GM23338 (cell line): ENCODE measurements around the gene CTF1. TPM values are rescaled to one million over a fixed set of nuclear protein-coding genes. Genes with fewer than 3 reads are reported as not detected.
A peak's percentile ranks its signal among the peaks of the same experiment; 100 is the strongest.

Experiments
- ATAC-seq: fragments of 200-7000 bp; cut with Tn5 transposase; 3 replicates; pipeline ENCODE4 v1.9.1; 2020
- DNase-seq: peaks from one replicate; pipeline ENCODE4 v3.0.0-alpha.2; 2015; ENCODE audit warnings: low spot score
- H2AFZ ChIP-seq: fragments of 200-600 bp; sonication (generic); 2 replicates; pipeline ENCODE4 v1.8.0; 2016; ENCODE audit warnings: antibody characterized with exemption, mild to moderate bottlenecking, moderate library complexity
- H3F3A ChIP-seq: fragments of 200-600 bp; sonication (generic); replicated peaks from 2 replicates; pipeline ENCODE4 v1.8.0; 2017; ENCODE audit warnings: antibody characterized with exemption, mixed run types, low read depth
- H3K27ac ChIP-seq: fragments of 200-600 bp; sonication (generic); 2 replicates; pipeline ENCODE4 v1.6.1; 2016; ENCODE audit warnings: low read depth
- H3K27me3 ChIP-seq: fragments of 200-600 bp; sonication (generic); 2 replicates; pipeline ENCODE4 v1.8.0; 2016; ENCODE audit warnings: mild to moderate bottlenecking, mixed run types, moderate library complexity; ENCODE audit not compliant: insufficient read depth
- H3K36me3 ChIP-seq: fragments of 200-600 bp; sonication (generic); 2 replicates; pipeline ENCODE4 v1.8.0; 2016; ENCODE audit warnings: mild to moderate bottlenecking; ENCODE audit not compliant: insufficient read depth
- H3K4me1 ChIP-seq: fragments of 200-600 bp; sonication (generic); 2 replicates; pipeline ENCODE4 v1.8.0; 2016; ENCODE audit warnings: mild to moderate bottlenecking, moderate library complexity; ENCODE audit not compliant: insufficient read depth
- H3K4me2 ChIP-seq: fragments of 200-600 bp; sonication (generic); 2 replicates; pipeline ENCODE4 v1.7.1; 2017; ENCODE audit warnings: mixed run types
- H3K4me3 ChIP-seq: fragments of 200-600 bp; sonication (generic); 2 replicates; pipeline ENCODE4 v1.6.1; 2016; ENCODE audit warnings: mixed run types
- H3K79me2 ChIP-seq: fragments of 200-600 bp; sonication (generic); replicated peaks from 2 replicates; pipeline ENCODE4 v1.8.0; 2017; ENCODE audit warnings: mild to moderate bottlenecking; ENCODE audit not compliant: insufficient read depth
- H3K9me2 ChIP-seq: fragments of 200-600 bp; sonication (generic); 2 replicates; pipeline ENCODE4 v1.8.0; 2017; ENCODE audit not compliant: insufficient read depth
- H4K20me1 ChIP-seq: fragments of 200-600 bp; sonication (generic); replicated peaks from 2 replicates; pipeline ENCODE4 v1.8.0; 2017; ENCODE audit warnings: mild to moderate bottlenecking; ENCODE audit not compliant: insufficient read depth
- H3K27ac Mint-ChIP-seq: 2 replicates; pipeline ENCODE4 v1.8.0; 2020; ENCODE audit warnings: inconsistent platforms, mild to moderate bottlenecking, moderate library complexity, mixed read lengths
- H3K27me3 Mint-ChIP-seq: 3 replicates; pipeline ENCODE4 v1.8.0; 2022; ENCODE audit warnings: low read depth, mild to moderate bottlenecking, moderate library complexity, mixed read lengths, inconsistent platforms; ENCODE audit not compliant: insufficient read depth, poor library complexity
- H3K36me3 Mint-ChIP-seq: 3 replicates; pipeline ENCODE4 v1.8.0; 2021; ENCODE audit warnings: low read depth, mild to moderate bottlenecking, inconsistent platforms, moderate library complexity, mixed read lengths
- H3K4me1 Mint-ChIP-seq: 3 replicates; pipeline ENCODE4 v1.8.0; 2020; ENCODE audit warnings: mild to moderate bottlenecking, inconsistent platforms, mixed read lengths
- H3K4me3 Mint-ChIP-seq: 3 replicates; pipeline ENCODE4 v1.8.0; 2021; ENCODE audit warnings: moderate library complexity, mild to moderate bottlenecking, inconsistent platforms, mixed read lengths
- H3K9me3 Mint-ChIP-seq: 3 replicates; pipeline ENCODE4 v1.8.0; 2020; ENCODE audit warnings: moderate library complexity, mild to moderate bottlenecking, inconsistent platforms, mixed read lengths
- CREB1 ChIP-seq: fragments of 250-450 bp; sonication (Bioruptor Pico); IDR thresholded peaks from 2 replicates; pipeline ENCODE4 v1.5.0; 2020; ENCODE audit warnings: low read depth, mild to moderate bottlenecking, moderate library complexity
- CTCF ChIP-seq, 2 experiments: fragments of 200-600 bp in 1 of 2; sonication (generic) in 1 of 2; conservative IDR thresholded peaks; 2 replicates each; pipeline versions ENCODE4 v1.5.1 to v1.6.1; 2016 to 2017; ENCODE audit warnings: antibody characterized with exemption in 2 of 2, low read depth in 2 of 2, mild to moderate bottlenecking in 2 of 2, moderate library complexity in 1 of 2
- ETS1 ChIP-seq: IDR thresholded peaks from 2 replicates; pipeline ENCODE4 v1.6.1; 2016; ENCODE audit warnings: antibody characterized with exemption
- EZH2phosphoT487 ChIP-seq: fragments of 200-600 bp; sonication (generic); IDR thresholded peaks from one replicate; pipeline ENCODE4 v1.8.1; 2018; ENCODE audit warnings: antibody characterized with exemption; ENCODE audit not compliant: unreplicated experiment
- JUNB ChIP-seq: IDR thresholded peaks from one replicate; pipeline ENCODE4 v1.6.1; 2016; ENCODE audit warnings: antibody characterized with exemption; ENCODE audit not compliant: unreplicated experiment
- NANOG ChIP-seq: IDR thresholded peaks from 2 replicates; pipeline ENCODE4 v1.6.1; 2016; ENCODE audit warnings: antibody characterized with exemption, borderline replicate concordance
- POLR2AphosphoS5 ChIP-seq: IDR thresholded peaks from 2 replicates; pipeline ENCODE4 v1.6.1; 2016; ENCODE audit warnings: antibody characterized with exemption, low read depth
- STAT1 ChIP-seq: IDR thresholded peaks from one replicate; pipeline ENCODE4 v1.6.1; 2016; ENCODE audit warnings: antibody characterized with exemption; ENCODE audit not compliant: unreplicated experiment
- ZNF114 ChIP-seq: fragments of 250-450 bp; sonication (Bioruptor Pico); IDR thresholded peaks from 2 replicates; pipeline ENCODE4 v1.5.0; 2020; ENCODE audit warnings: mild to moderate bottlenecking, moderate library complexity
- ZNF331 ChIP-seq: fragments of 250-450 bp; sonication (Bioruptor Pico); IDR thresholded peaks from 2 replicates; pipeline ENCODE4 v1.5.0; 2020; ENCODE audit warnings: low read depth, mild to moderate bottlenecking, moderate library complexity
- polyA plus RNA-seq: library from polyadenylated mRNA; unstranded; fragments of >200 nt; fragmentation: Nextera tagmentation; extraction: Ambion mirVana; gene quantifications from 2 replicates; pipeline ENCODE4 v1.2.1, GENCODE V29; 2016
- total RNA-seq: library from RNA; depleted of rRNA; stranded (reverse); fragments of >200 nt; shearing (Covaris generic); gene quantifications from 2 replicates; pipeline ENCODE4 v1.2.3, GENCODE V29; 2014

Gene CTF1
- total and polyA plus RNA-seq, 2 experiments from 2014 or later, result 0.24 to 0.52 TPM

GRCh38 chr16:30924076-30924912 is 27.9 kb downstream of the CTF1 start:
- H3K4me1 Mint-ChIP-seq, result peaks cover 11% of the 10 kb centered on the region
- no peak overlapping the region for H2AFZ ChIP-seq
- H3K36me3 ChIP-seq, result peaks cover 6% of the 10 kb centered on the region; the same call in 1 of the 2 replicates
- TF ChIP-seq ZNF331 (no peak), POLR2AphosphoS5 (peak; percentile 60; the same call in 1 of the 2 replicates), NANOG (no peak), ETS1 (no peak), ZNF114 (CRISPR knock-in tag) (no peak), EZH2phosphoT487 (no peak), CTCF (conservative IDR thresholded peaks at IDR 0.05; ENCODE audit: low read depth in 2 of 2) (no peak), CREB1 (CRISPR knock-in tag) (no peak)
- peak overlapping the region; percentile 88 for H3K4me3 Mint-ChIP-seq
- H3K27me3 Mint-ChIP-seq, result peaks cover 17% of the 10 kb centered on the region
- DNase-seq, result peak; percentile 59
- H3F3A ChIP-seq, result peaks cover 10% of the 10 kb centered on the region; the same call in 1 of the 2 replicates
- H3K79me2 ChIP-seq, result peaks cover 18% of the 10 kb centered on the region
- peaks cover 9% of the 10 kb centered on the region; the same call in 1 of the 2 replicates for H3K4me1 ChIP-seq
- no peaks in the 10 kb centered on the region for H3K27me3 ChIP-seq
- peak overlapping the region; percentile 83 for H3K27ac ChIP-seq
- peak overlapping the region; percentile 97 for H3K4me2 ChIP-seq
- no peaks in the 10 kb centered on the region for H3K9me3 Mint-ChIP-seq
- H3K4me3 ChIP-seq, result peak overlapping the region; percentile 62
- no peaks in the 10 kb centered on the region for H3K9me2 ChIP-seq
- peaks cover 16% of the 10 kb centered on the region for H3K36me3 Mint-ChIP-seq
- H4K20me1 ChIP-seq, result peaks cover 4% of the 10 kb centered on the region; the same call in 1 of the 2 replicates
- peak overlapping the region; percentile 74 for H3K27ac Mint-ChIP-seq
- ATAC-seq, result no peak

- no peaks in the 10 kb centered on the region for H3K9me2 ChIP-seq
- Mint-ChIP-seq H3K27ac (peak overlapping the region; percentile 21), H3K4me1 (peaks cover 11% of the 10 kb centered on the region), H3K9me3 (no peaks in the 10 kb centered on the region), H3K4me3 (peak overlapping the region; percentile 88), H3K36me3 (peaks cover 18% of the 10 kb centered on the region), H3K27me3 (peaks cover 17% of the 10 kb centered on the region)
- peak overlapping the region; percentile 62 for H3K4me3 ChIP-seq
- H3K79me2 ChIP-seq, result peaks cover 18% of the 10 kb centered on the region
- H4K20me1 ChIP-seq, result peaks cover 4% of the 10 kb centered on the region; the same call in 1 of the 2 replicates
- peak overlapping the region; percentile 83; the same call in 1 of the 2 replicates for H3K27ac ChIP-seq
- peak overlapping the region; percentile 97 for H3K4me2 ChIP-seq
- peaks cover 10% of the 10 kb centered on the region; the same call in 1 of the 2 replicates for H3F3A ChIP-seq
- H2AFZ ChIP-seq, result no peak overlapping the region
- no peak for ATAC-seq
- H3K27me3 ChIP-seq, result no peaks in the 10 kb centered on the region
- DNase-seq, result no peak
- peaks cover 10% of the 10 kb centered on the region; the same call in 1 of the 2 replicates for H3K36me3 ChIP-seq
- H3K4me1 ChIP-seq, result peaks cover 9% of the 10 kb centered on the region; the same call in 1 of the 2 replicates
- TF ChIP-seq CTCF (conservative IDR thresholded peaks at IDR 0.05; ENCODE audit: low read depth in 2 of 2) (no peak), POLR2AphosphoS5 (no peak), ZNF331 (no peak), CREB1 (CRISPR knock-in tag) (no peak), ETS1 (no peak), JUNB (no peak), ZNF114 (CRISPR knock-in tag) (no peak), STAT1 (no peak), NANOG (no peak)
These were observed 28.7 kb downstream of the CTF1 start for GRCh38 chr16:30924913-30925631.
